ENCODE results near the gene SNCB.

Gene SNCB

GRCh38 chr5:176660860-176661641 is 30.7 kb upstream of the SNCB start:
- Histone ChIP-seq H3K9ac (ENCODE audit: low read depth in 1 of 2, low read length in 2 of 2) (no peak overlapping the region), H3K9me3 (ENCODE audit: control insufficient read depth in 1 of 2, low read length in 2 of 2) (no peaks in the 10 kb centered on the region), H3K4me3 (ENCODE audit: low read depth in 1 of 2, low read length in 2 of 2) (no peak overlapping the region), H3K4me1 (ENCODE audit: control insufficient read depth in 1 of 2, insufficient read depth in 2 of 2, low read length in 2 of 2) (peaks cover 15 to 25% of the 10 kb centered on the region in 2 donors), H3K27ac (ENCODE audit: low read depth, low read length) (no peak overlapping the region), H3K27me3 (ENCODE audit: control insufficient read depth in 1 of 2, insufficient read depth in 2 of 2, low read length in 2 of 2) (peaks cover 5 to 11% of the 10 kb centered on the region in 2 donors), H3K36me3 (ENCODE audit: control insufficient read depth in 1 of 2, insufficient read depth in 2 of 2, low read length in 2 of 2) (peaks cover 0 to 10% of the 10 kb centered on the region in 2 donors)

- H3K27me3 ChIP-seq (ENCODE audit: control insufficient read depth in 1 of 2, insufficient read depth in 2 of 2, low read length in 2 of 2), result peaks cover 5 to 11% of the 10 kb centered on the region in 2 donors
- H3K9ac ChIP-seq (ENCODE audit: low read depth in 1 of 2, low read length in 2 of 2), result no peak overlapping the region
- no peaks in the 10 kb centered on the region for H3K9me3 ChIP-seq (ENCODE audit: control insufficient read depth in 1 of 2, low read length in 2 of 2)
- H3K36me3 ChIP-seq (ENCODE audit: control insufficient read depth in 1 of 2, insufficient read depth in 2 of 2, low read length in 2 of 2), result peaks cover 0 to 14% of the 10 kb centered on the region in 2 donors
- H3K27ac ChIP-seq (ENCODE audit: low read depth, low read length), result no peak overlapping the region
- peaks cover 15 to 25% of the 10 kb centered on the region in 2 donors for H3K4me1 ChIP-seq (ENCODE audit: control insufficient read depth in 1 of 2, insufficient read depth in 2 of 2, low read length in 2 of 2)
- H3K4me3 ChIP-seq (ENCODE audit: low read depth in 1 of 2, low read length in 2 of 2), result no peak overlapping the region
Measured at GRCh38 chr5:176660530-176660859, 30.2 kb upstream of the SNCB start.

- Histone ChIP-seq H3K4me1 (ENCODE audit: control insufficient read depth in 1 of 2, insufficient read depth in 2 of 2, low read length in 2 of 2) (peaks cover 15 to 25% of the 10 kb centered on the region in 2 donors), H3K27me3 (ENCODE audit: control insufficient read depth in 1 of 2, insufficient read depth in 2 of 2, low read length in 2 of 2) (peaks cover 5 to 7% of the 10 kb centered on the region in 2 donors), H3K36me3 (ENCODE audit: control insufficient read depth in 1 of 2, insufficient read depth in 2 of 2, low read length in 2 of 2) (peaks cover 0 to 18% of the 10 kb centered on the region in 2 donors), H3K27ac (ENCODE audit: low read depth, low read length) (no peak overlapping the region), H3K4me3 (ENCODE audit: low read depth in 1 of 2, low read length in 2 of 2) (no peak overlapping the region), H3K9ac (ENCODE audit: low read depth in 1 of 2, low read length in 2 of 2) (no peak overlapping the region), H3K9me3 (ENCODE audit: control insufficient read depth in 1 of 2, low read length in 2 of 2) (no peaks in the 10 kb centered on the region)
Measured at GRCh38 chr5:176659860-176660461, 29.6 kb upstream of the SNCB start.

DNA sequence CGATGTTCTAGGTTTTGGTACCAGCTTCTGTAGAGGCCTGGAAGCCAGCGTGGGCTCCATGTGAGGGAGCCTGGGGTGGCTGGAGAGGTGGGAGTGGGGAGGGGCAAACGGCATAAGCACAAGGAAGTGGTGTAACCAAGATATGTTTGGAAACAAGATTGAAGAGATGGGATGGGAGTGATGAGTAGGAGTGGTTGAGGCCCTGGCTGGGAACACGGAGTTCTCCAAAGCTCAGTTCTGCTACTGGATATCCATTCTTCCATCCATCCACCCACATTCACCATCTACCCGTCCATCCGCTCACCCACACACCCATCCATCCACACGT is 29.1 kb upstream of the SNCB start:
- Histone ChIP-seq H3K9me3 (ENCODE audit: control insufficient read depth in 1 of 2, low read length in 2 of 2) (no peaks in the 10 kb centered on the region), H3K4me1 (ENCODE audit: control insufficient read depth in 1 of 2, insufficient read depth in 2 of 2, low read length in 2 of 2) (peaks cover 15 to 25% of the 10 kb centered on the region in 2 donors), H3K27ac (ENCODE audit: low read depth, low read length) (no peak overlapping the region), H3K36me3 (ENCODE audit: control insufficient read depth in 1 of 2, insufficient read depth in 2 of 2, low read length in 2 of 2) (peaks cover 0 to 21% of the 10 kb centered on the region in 2 donors), H3K27me3 (ENCODE audit: control insufficient read depth in 1 of 2, insufficient read depth in 2 of 2, low read length in 2 of 2) (peaks cover 5 to 7% of the 10 kb centered on the region in 2 donors), H3K9ac (ENCODE audit: low read depth in 1 of 2, low read length in 2 of 2) (no peak overlapping the region), H3K4me3 (ENCODE audit: low read depth in 1 of 2, low read length in 2 of 2) (no peak overlapping the region)

GRCh38 chr5:176658817-176659511 is 28.6 kb upstream of the SNCB start:
- H3K4me1 ChIP-seq (ENCODE audit: control insufficient read depth in 1 of 2, insufficient read depth in 2 of 2, low read length in 2 of 2), result peaks cover 15 to 25% of the 10 kb centered on the region in 2 donors
- H3K36me3 ChIP-seq (ENCODE audit: control insufficient read depth in 1 of 2, insufficient read depth in 2 of 2, low read length in 2 of 2), result peaks cover 0 to 24% of the 10 kb centered on the region in 2 donors
- no peaks in the 10 kb centered on the region for H3K9me3 ChIP-seq (ENCODE audit: control insufficient read depth in 1 of 2, low read length in 2 of 2)
- H3K9ac ChIP-seq (ENCODE audit: low read depth in 1 of 2, low read length in 2 of 2), result peak overlapping the region in 1 of 2 donors; percentile 38
- no peak overlapping the region for H3K27ac ChIP-seq (ENCODE audit: low read depth, low read length)
- H3K27me3 ChIP-seq (ENCODE audit: control insufficient read depth in 1 of 2, insufficient read depth in 2 of 2, low read length in 2 of 2), result peaks cover 5% of the 10 kb centered on the region in 2 donors
- H3K4me3 ChIP-seq (ENCODE audit: low read depth in 1 of 2, low read length in 2 of 2), result peak overlapping the region; percentile 56 to 63

DNA sequence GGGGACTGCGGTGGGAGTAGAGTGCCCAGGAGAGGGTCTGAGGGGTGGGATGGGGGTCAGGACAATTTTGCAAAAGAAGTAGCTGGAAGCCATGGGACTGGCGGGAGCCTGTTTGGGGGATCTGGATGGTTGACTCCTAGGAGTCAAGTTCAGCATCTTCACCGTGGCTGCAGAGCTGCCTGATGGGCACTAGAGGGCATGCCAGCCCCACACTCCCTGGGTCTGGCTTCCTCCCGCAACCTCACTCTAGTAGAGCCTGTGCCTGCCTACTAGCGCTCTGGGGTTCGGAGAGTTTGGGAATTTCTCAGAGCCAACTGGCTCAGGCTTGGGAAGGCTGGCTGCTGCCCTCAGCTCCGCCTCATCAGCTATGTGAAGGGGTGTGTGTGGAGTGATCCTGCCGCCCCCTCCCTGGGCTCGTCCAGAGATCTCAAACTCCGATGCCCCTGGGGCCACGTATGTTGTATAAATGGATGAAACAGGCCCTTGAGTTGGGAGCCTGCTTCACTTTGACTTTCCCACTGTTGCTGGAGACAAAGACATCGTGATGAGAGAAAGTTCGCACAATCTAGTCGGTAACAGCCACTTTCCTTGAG is 27.8 kb upstream of the SNCB start:
- Histone ChIP-seq H3K4me3 (ENCODE audit: low read depth in 1 of 2, low read length in 2 of 2) (peak overlapping the region; percentile 56 to 63), H3K9me3 (ENCODE audit: control insufficient read depth in 1 of 2, low read length in 2 of 2) (no peaks in the 10 kb centered on the region), H3K4me1 (ENCODE audit: control insufficient read depth in 1 of 2, insufficient read depth in 2 of 2, low read length in 2 of 2) (peaks cover 15 to 29% of the 10 kb centered on the region in 2 donors), H3K36me3 (ENCODE audit: control insufficient read depth in 1 of 2, insufficient read depth in 2 of 2, low read length in 2 of 2) (peaks cover 7 to 31% of the 10 kb centered on the region in 2 donors), H3K27ac (ENCODE audit: low read depth, low read length) (no peak overlapping the region), H3K9ac (ENCODE audit: low read depth in 1 of 2, low read length in 2 of 2) (peak overlapping the region in 1 of 2 donors; percentile 10), H3K27me3 (ENCODE audit: control insufficient read depth in 1 of 2, insufficient read depth in 2 of 2, low read length in 2 of 2) (no peaks in the 10 kb centered on the region)

DNA sequence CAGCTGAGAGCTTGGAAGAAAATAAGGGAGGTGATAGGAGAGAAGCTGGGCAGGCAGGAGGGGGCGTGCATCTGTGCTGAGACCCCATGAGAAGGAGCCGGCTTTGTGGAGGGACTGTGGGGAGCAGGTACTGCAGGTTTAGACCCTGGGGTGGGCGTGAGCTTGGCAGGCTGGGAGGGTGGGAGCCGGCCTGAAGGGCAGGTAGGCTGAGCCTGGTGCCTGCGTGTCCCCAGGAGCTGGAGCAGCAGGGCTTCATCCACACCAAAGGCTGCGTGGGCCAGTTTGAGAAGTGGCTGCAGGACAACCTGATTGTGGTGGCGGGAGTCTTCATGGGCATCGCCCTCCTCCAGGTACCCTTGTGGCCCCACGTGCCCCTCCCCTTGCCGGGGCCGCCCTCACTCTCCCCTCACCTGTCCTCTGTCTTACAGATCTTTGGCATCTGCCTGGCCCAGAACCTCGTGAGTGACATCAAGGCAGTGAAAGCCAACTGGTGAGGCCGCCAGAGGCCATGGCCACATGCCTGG is 26.2 kb upstream of the SNCB start:
- no peaks in the 10 kb centered on the region for H3K9me3 ChIP-seq (ENCODE audit: control insufficient read depth in 1 of 2, low read length in 2 of 2)
- no peak overlapping the region for H3K9ac ChIP-seq (ENCODE audit: low read depth in 1 of 2, low read length in 2 of 2)
- H3K27me3 ChIP-seq (ENCODE audit: control insufficient read depth in 1 of 2, insufficient read depth in 2 of 2, low read length in 2 of 2), result no peaks in the 10 kb centered on the region
- no peak overlapping the region for H3K4me3 ChIP-seq (ENCODE audit: low read depth in 1 of 2, low read length in 2 of 2)
- H3K27ac ChIP-seq (ENCODE audit: low read depth, low read length), result no peak overlapping the region
- peaks cover 15 to 29% of the 10 kb centered on the region in 2 donors for H3K4me1 ChIP-seq (ENCODE audit: control insufficient read depth in 1 of 2, insufficient read depth in 2 of 2, low read length in 2 of 2)
- H3K36me3 ChIP-seq (ENCODE audit: control insufficient read depth in 1 of 2, insufficient read depth in 2 of 2, low read length in 2 of 2), result peaks cover 10 to 37% of the 10 kb centered on the region in 2 donors

DNA sequence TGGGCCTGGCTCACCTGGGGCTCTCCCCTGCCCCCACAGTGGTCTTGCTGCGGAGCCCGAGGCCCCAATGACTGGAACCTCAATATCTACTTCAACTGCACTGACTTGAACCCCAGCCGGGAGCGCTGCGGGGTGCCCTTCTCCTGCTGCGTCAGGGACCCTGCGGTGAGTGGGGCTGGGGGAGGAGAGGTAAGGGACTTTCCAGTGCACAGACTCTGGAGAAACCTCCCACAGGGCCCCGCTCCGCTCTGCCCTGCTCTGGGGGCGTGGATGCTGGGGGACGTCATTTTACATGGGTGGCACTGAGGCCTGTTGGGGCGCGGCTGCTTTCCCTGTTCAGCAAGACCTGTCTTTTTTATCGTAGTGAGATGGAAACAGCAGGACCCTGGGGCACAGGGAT is 24.5 kb upstream of the SNCB start:
- H3K27me3 ChIP-seq (ENCODE audit: control insufficient read depth in 1 of 2, insufficient read depth in 2 of 2, low read length in 2 of 2), result no peaks in the 10 kb centered on the region
- H3K9ac ChIP-seq (ENCODE audit: low read depth in 1 of 2, low read length in 2 of 2), result no peak overlapping the region
- peaks cover 15 to 21% of the 10 kb centered on the region in 2 donors for H3K4me1 ChIP-seq (ENCODE audit: control insufficient read depth in 1 of 2, insufficient read depth in 2 of 2, low read length in 2 of 2)
- H3K27ac ChIP-seq (ENCODE audit: low read depth, low read length), result no peak overlapping the region
- no peak overlapping the region for H3K4me3 ChIP-seq (ENCODE audit: low read depth in 1 of 2, low read length in 2 of 2)
- no peaks in the 10 kb centered on the region for H3K9me3 ChIP-seq (ENCODE audit: control insufficient read depth in 1 of 2, low read length in 2 of 2)
- peaks cover 10 to 37% of the 10 kb centered on the region in 2 donors for H3K36me3 ChIP-seq (ENCODE audit: control insufficient read depth in 1 of 2, insufficient read depth in 2 of 2, low read length in 2 of 2)

- Histone ChIP-seq H3K36me3 (ENCODE audit: control insufficient read depth in 1 of 2, insufficient read depth in 2 of 2, low read length in 2 of 2) (peaks cover 10 to 37% of the 10 kb centered on the region in 2 donors), H3K27ac (ENCODE audit: low read depth, low read length) (no peak overlapping the region), H3K4me1 (ENCODE audit: control insufficient read depth in 1 of 2, insufficient read depth in 2 of 2, low read length in 2 of 2) (peaks cover 10 to 19% of the 10 kb centered on the region in 2 donors), H3K4me3 (ENCODE audit: low read depth in 1 of 2, low read length in 2 of 2) (no peak overlapping the region), H3K9me3 (ENCODE audit: control insufficient read depth in 1 of 2, low read length in 2 of 2) (no peaks in the 10 kb centered on the region), H3K9ac (ENCODE audit: low read depth in 1 of 2, low read length in 2 of 2) (no peak overlapping the region), H3K27me3 (ENCODE audit: control insufficient read depth in 1 of 2, insufficient read depth in 2 of 2, low read length in 2 of 2) (no peaks in the 10 kb centered on the region)
Measured at GRCh38 chr5:176653401-176654385, 23.4 kb upstream of the SNCB start.
